ENCODE results near the gene MLYCD.
A peak's percentile ranks its signal among the peaks of the same experiment; 100 is the strongest.

Gene MLYCD

GRCh38 chr16:83956336-83957289, 57.7 kb downstream of the MLYCD start:
- peak; percentile 56 for DNase-seq (ENCODE audit: low spot score)

GRCh38 chr16:83957296-83957855, 58.5 kb downstream of the MLYCD start:
- no peak for DNase-seq (ENCODE audit: low spot score)

GRCh38 chr16:83958137-83958845, 59.4 kb downstream of the MLYCD start:
- DNase-seq (ENCODE audit: low spot score) = no peak

GRCh38 chr16:83958846-83959565, 60.1 kb downstream of the MLYCD start:
- no peak for DNase-seq (ENCODE audit: low spot score)

GRCh38 chr16:83959656-83960434, 60.9 kb downstream of the MLYCD start:
- DNase-seq (ENCODE audit: low spot score) = no peak

- DNase-seq (ENCODE audit: low spot score) = no peak
Measured at GRCh38 chr16:83960521-83961249, 61.8 kb downstream of the MLYCD start.

GRCh38 chr16:83961591-83961990, 62.7 kb downstream of the MLYCD start:
- no peak for DNase-seq (ENCODE audit: low spot score)

GRCh38 chr16:83963277-83964119, 64.6 kb downstream of the MLYCD start:
- DNase-seq (ENCODE audit: low spot score) = no peak

GRCh38 chr16:83964684-83965443, 65.9 kb downstream of the MLYCD start:
- no peak for DNase-seq (ENCODE audit: low spot score)

GRCh38 chr16:83965444-83966152, 66.7 kb downstream of the MLYCD start:
- no peak for DNase-seq (ENCODE audit: low spot score)

GRCh38 chr16:83966153-83966696, 67.3 kb downstream of the MLYCD start:
- DNase-seq (ENCODE audit: low spot score) = no peak

- DNase-seq (ENCODE audit: low spot score) = no peak
Measured at GRCh38 chr16:83967091-83967490, 68.2 kb downstream of the MLYCD start.

- no peak for DNase-seq (ENCODE audit: low spot score)
Measured at GRCh38 chr16:83967838-83968305, 69.0 kb downstream of the MLYCD start, which contains the start of gene NECAB2. NECAB2 (plus strand) TSS chr16:83968244; CDS start chr16:83968649, 405 bp downstream.

GRCh38 chr16:83968306-83968851, 69.5 kb downstream of the MLYCD start:
- DNase-seq (ENCODE audit: low spot score) = no peak

GRCh38 chr16:83968891-83969649, 70.2 kb downstream of the MLYCD start:
- no peak for DNase-seq (ENCODE audit: low spot score)

GRCh38 chr16:83969771-83970429, 71.0 kb downstream of the MLYCD start:
- DNase-seq (ENCODE audit: low spot score) = no peak

Measured in CD4-positive, alpha-beta T cell treated with Interleukin-15 for 4 hours (primary cell).